ENCODE measurements around the gene SPPL2B.

SPPL2B gene

DNA sequence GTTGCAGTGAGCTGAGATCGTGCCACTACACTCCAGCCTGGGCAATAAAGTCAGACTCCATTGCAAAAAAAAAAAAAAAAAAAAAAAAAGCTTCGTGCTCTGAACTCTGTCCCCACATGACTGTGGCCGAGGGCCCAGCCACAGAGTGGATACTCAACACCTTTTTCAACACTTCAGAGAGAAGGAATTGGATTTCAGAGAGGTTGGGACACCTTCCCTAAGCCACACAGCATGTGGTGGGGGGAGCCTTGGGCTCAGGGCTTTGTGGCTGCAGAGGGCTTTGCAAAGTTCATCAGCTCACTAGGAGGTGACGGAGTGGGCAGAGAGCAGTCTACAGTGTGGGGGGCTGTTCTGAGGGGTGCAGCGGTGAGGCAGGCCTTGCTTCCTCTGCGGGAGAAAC is 9.6 kb upstream of the SPPL2B start:
- peaks cover 4% of the 10 kb centered on the region for H3K36me3 ChIP-seq
- peaks cover 14 to 15% of the 10 kb centered on the region in 2 experiments for H3K4me1 ChIP-seq (ENCODE audit: control insufficient read depth in 1 of 2, insufficient read depth in 1 of 2, low read depth in 1 of 2, low read length in 1 of 2)
- no peaks in the 10 kb centered on the region for H3K27me3 ChIP-seq
- no peak overlapping the region for H3K4me3 ChIP-seq (ENCODE audit: low read depth in 1 of 2, low read length in 1 of 2)
- no peak overlapping the region for H3K27ac ChIP-seq
- TF ChIP-seq, protein P1, sequence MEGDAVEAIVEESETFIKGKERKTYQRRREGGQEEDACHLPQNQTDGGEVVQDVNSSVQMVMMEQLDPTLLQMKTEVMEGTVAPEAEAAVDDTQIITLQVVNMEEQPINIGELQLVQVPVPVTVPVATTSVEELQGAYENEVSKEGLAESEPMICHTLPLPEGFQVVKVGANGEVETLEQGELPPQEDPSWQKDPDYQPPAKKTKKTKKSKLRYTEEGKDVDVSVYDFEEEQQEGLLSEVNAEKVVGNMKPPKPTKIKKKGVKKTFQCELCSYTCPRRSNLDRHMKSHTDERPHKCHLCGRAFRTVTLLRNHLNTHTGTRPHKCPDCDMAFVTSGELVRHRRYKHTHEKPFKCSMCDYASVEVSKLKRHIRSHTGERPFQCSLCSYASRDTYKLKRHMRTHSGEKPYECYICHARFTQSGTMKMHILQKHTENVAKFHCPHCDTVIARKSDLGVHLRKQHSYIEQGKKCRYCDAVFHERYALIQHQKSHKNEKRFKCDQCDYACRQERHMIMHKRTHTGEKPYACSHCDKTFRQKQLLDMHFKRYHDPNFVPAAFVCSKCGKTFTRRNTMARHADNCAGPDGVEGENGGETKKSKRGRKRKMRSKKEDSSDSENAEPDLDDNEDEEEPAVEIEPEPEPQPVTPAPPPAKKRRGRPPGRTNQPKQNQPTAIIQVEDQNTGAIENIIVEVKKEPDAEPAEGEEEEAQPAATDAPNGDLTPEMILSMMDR (IDR thresholded peaks at IDR 0.05) = no peak
- H3K9me3 ChIP-seq = no peaks in the 10 kb centered on the region

DNA sequence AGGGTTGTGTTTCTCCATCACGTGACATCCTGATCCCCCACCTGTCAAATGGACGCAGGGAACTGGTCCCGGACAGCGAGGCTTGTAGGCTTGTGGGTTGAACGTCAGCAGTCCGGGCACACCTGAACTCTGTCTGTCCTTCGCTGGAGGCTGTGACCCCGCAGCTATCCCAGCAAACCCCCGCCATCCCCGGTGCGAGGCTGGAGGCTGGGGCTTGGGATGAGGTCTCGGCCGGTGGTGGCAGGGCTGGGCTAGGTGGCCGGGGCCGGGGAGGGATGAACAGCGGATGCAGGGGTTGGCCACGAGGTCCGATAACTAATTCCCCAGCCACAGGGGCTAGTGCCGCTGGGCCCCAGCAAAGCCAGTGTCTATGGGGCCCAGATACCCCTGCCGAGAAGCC is 8.9 kb upstream of the SPPL2B start:
- Histone ChIP-seq H3K27me3 (no peaks in the 10 kb centered on the region), H3K36me3 (peaks cover 9% of the 10 kb centered on the region), H3K9me3 (no peaks in the 10 kb centered on the region), H3K4me3 (ENCODE audit: low read depth in 1 of 2, low read length in 1 of 2) (no peak overlapping the region), H3K4me1 (ENCODE audit: control insufficient read depth in 1 of 2, insufficient read depth in 1 of 2, low read depth in 1 of 2, low read length in 1 of 2) (peaks cover 14 to 15% of the 10 kb centered on the region in 2 experiments), H3K27ac (no peak overlapping the region)
- TF ChIP-seq, protein P1 (IDR thresholded peaks at IDR 0.05) = no peak

DNA sequence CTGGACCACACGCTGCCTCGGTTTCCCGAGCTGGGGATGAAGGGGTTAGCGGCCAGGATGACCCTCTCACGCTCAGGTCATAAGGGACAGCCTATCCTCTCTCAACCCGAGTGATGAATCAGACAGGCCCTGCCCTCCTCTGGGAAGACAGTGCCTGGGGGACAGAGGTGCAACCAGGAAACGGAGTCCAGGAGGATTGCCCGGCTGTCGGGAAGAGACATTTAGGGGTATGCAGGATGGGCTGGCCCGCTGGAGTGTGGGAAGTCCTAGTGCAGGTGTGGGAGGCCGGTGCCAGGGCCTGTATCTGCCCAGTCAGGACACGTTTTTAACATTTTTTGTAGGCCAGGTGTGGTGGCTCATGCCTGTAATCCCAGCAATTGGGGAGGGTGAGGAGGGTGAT is 8.4 kb upstream of the SPPL2B start:
- Histone ChIP-seq H3K27me3 (no peaks in the 10 kb centered on the region), H3K9me3 (no peaks in the 10 kb centered on the region), H3K36me3 (peaks cover 9% of the 10 kb centered on the region), H3K4me3 (ENCODE audit: low read depth in 1 of 2, low read length in 1 of 2) (no peak overlapping the region), H3K27ac (no peak overlapping the region), H3K4me1 (ENCODE audit: control insufficient read depth in 1 of 2, insufficient read depth in 1 of 2, low read depth in 1 of 2, low read length in 1 of 2) (peaks cover 14% of the 10 kb centered on the region in 2 experiments)
- TF ChIP-seq, protein P1 (IDR thresholded peaks at IDR 0.05) = no peak

DNA sequence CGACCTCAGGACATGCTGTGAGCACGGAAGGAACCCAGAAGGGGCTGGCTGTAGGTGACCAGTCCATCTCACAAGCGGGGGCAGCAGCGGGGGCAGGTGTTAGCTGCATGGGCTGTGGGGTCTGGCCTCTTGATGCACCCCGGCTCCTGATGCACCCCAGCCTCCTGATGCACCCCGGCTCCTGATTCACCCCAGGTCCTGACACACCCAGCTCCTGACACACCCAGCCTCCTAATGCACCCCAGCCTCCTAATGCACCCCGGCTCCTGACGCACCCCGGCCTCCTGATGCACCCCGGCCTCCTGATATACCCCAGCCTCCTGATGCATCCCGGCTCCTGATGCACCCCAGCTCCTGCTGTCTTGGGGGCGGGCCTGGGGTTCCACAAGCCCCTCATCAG is 7.5 kb upstream of the SPPL2B start:
- peaks cover 9% of the 10 kb centered on the region for H3K36me3 ChIP-seq
- no peak overlapping the region for H3K27ac ChIP-seq
- H3K27me3 ChIP-seq = no peaks in the 10 kb centered on the region
- H3K4me1 ChIP-seq (ENCODE audit: control insufficient read depth in 1 of 2, insufficient read depth in 1 of 2, low read depth in 1 of 2, low read length in 1 of 2) = peaks cover 5% of the 10 kb centered on the region in 2 experiments
- TF ChIP-seq, protein P1 (IDR thresholded peaks at IDR 0.05) = no peak
- H3K4me3 ChIP-seq (ENCODE audit: low read depth in 1 of 2, low read length in 1 of 2) = no peak overlapping the region
- H3K9me3 ChIP-seq = no peaks in the 10 kb centered on the region

DNA sequence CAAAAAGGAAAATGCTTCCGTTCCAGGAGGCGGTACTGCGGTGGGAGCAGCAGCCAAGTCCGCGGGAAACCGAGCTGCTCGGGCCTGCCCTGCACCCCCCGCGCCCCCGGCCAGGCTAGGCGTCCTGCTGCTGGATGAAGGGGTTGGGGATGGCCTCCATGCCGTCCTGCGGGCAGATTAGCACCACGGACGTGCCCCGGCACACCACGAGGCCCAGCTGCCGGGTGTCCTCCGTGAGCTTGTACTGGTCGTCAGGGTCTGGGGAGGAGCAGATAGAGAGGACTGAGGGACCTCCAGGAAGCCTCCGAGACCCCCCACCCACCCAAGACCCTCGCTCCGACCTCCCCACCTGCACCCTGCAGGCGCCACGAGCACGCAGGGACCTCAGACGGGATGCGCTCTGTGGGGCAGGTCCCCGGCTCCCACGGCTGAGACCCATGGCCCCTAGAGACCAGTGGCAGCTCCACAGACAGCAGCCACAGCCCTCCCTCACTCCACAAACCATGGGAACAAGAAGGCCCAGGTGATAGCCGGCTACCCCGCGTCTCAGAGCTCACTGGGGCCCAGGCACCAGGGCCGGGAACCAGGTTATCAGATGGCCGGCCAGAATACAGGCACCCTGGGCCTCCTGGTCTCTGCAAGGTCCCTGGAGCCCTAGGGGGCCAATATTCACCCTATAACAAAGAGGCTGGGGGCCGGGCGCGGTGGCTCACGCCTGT is 6.8 kb upstream of the SPPL2B start:
- peaks cover 9% of the 10 kb centered on the region for H3K36me3 ChIP-seq
- no peak overlapping the region for H3K4me3 ChIP-seq (ENCODE audit: low read depth in 1 of 2, low read length in 1 of 2)
- H3K27ac ChIP-seq = no peak overlapping the region
- no peaks in the 10 kb centered on the region for H3K9me3 ChIP-seq
- no peaks in the 10 kb centered on the region for H3K4me1 ChIP-seq (ENCODE audit: control insufficient read depth in 1 of 2, insufficient read depth in 1 of 2, low read depth in 1 of 2, low read length in 1 of 2)
- H3K27me3 ChIP-seq = no peaks in the 10 kb centered on the region
- TF ChIP-seq, protein P1 (IDR thresholded peaks at IDR 0.05) = no peak
